Activated CD4-positive, alpha-beta T cell treated with anti-CD3 and anti-CD28 coated beads for 24 hours (primary cell): Measurements from ENCODE around the gene CRNKL1.

ENCODE experiments used
- DNase-seq, 2 donors: peaks; one replicate each; pipeline ENCODE4 v3.0.0-alpha.2; 2020; ENCODE audit warnings: low read depth in 2 of 2

CRNKL1 gene

GRCh38 chr20:20052074-20052970 is at the start of gene CRNKL1, which contains the start of gene CFAP61:
Gene CRNKL1, minus strand, starts transcription at chr20:20052466. Its CDS starts 124 bp downstream, at chr20:20052342.
Gene CFAP61, plus strand, starts transcription at chr20:20052532. Its CDS starts 4,122 bp downstream, at chr20:20056654.
- DNase-seq = peak; percentile 93 to 94

GRCh38 chr20:20100881-20101280 is 48.6 kb upstream of the CRNKL1 start:
- DNase-seq = no peak

GRCh38 chr20:20096421-20096820 is 44.2 kb upstream of the CRNKL1 start:
- DNase-seq = no peak

DNA sequence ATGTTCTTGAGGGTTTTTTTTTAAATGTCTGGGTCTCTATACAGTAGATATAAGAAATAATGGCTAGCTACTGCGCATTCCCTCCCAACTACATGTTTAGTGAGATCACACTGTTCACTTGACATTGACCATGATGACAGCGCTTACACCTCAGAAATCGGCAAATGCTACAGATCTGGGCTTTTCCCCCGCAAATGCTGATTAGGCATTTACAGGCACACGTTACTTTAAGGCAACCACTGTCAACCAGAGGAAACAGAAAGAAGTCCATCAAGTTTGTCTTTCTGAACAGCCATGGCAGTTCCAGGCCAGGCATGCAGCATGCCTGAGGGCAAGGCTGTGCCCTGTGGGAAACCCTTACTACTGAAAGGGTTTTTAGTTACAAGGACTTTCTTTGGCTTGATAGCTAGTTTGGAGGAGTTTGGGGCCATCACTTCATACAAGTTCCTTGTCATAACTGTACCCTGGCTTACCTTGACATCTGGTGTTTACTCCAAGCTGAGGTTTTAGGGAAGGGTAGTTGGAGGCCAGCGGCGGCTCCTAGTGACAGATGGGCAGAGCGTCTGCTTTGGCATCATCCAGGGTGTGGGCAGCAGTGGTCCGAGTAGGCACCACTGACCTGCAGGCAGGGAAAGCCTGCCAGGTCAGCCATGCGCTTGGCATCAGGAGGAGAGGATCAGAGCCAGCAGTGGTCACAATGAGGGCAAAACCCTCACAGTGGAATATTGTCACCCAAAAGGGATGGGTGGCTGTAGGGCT is 43.0 kb upstream of the CRNKL1 start:
- no peak for DNase-seq

- no peak for DNase-seq
Observed at GRCh38 chr20:20094410-20094809, 42.1 kb upstream of the CRNKL1 start.

- DNase-seq = no peak
Observed at GRCh38 chr20:20092827-20093226, 40.6 kb upstream of the CRNKL1 start.

DNA sequence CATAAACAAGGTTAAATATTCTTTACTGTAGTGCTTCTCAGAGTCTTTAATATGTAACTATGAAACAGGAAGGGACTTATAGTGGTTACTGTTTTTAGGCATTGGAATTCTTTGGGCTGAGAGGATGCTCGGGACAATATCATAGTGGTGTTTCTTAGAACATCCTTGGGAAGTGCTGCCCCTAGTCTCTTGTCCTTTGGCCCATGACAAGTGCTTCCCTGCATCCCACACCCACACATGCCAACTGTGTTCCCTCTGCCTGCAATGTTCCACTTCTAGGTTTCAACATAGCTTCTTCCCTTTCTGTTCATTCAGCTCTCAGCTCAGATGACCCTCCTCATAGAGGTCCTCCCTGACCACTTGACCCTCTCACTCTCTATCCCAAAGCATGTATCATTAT is 37.7 kb upstream of the CRNKL1 start:
- no peak for DNase-seq

- no peak for DNase-seq
Observed at GRCh38 chr20:20089018-20089417, 36.8 kb upstream of the CRNKL1 start.

GRCh38 chr20:20085812-20086211 is 33.5 kb upstream of the CRNKL1 start:
- no peak for DNase-seq

DNA sequence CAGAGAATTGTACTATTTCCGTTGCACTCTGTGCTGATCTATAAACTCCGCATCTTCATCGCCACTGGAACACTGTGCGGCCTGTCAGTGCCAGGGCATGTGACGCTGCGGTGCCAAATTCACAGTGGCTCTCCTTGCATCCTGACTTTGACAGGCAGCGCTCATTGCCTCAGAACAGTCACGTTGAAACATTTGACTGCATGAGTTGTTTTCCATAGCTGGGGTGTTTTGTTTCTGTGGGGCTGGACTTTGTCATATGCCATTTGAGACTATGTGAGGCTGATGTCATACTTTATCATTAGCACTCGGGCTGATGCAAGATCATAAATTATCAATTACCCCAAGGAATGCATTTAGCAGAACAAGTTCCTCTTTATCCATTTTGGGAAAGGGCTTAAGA is 32.8 kb upstream of the CRNKL1 start:
- DNase-seq = no peak

DNA sequence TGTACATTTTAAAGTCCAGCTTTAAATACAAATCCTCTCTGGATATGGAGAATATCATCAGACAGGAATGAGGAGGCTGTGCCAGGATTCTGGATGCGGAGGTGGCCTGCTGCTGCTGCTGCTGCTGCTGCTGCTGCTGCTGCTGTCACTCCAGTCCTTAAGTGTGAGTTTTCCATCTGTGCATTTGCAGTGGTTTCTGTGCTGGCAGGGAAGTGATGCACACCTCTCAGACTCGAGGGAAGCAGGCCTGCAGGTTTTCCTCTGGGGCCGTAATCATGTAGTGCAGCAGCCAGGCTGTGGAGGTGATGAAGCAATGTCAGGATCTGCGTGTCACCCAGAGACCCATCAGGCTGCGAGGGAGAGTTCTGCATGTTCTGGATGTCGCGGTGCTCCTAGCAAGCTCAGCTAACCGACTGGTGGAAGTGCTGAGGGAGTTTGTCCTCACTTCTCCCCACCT is 32.1 kb upstream of the CRNKL1 start:
- no peak for DNase-seq

DNA sequence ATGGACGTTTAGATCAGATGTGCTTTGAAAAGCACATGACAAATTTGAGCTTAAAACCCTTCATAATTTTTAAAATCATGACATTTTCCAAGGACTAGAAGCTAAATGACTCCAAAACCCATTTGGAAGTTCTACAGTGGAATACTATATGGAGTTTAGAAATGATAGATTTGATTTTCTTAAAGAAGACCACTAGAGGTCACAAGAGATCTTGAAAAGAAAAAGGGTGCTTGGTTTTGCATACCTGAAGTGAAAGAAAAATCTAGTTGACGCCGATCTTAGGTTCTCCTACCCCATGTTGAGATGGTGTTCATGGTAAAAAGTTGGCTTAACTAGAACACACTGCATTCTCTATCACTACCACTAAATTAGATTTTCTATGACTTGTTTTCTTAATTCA is 31.5 kb upstream of the CRNKL1 start:
- no peak for DNase-seq

- DNase-seq = no peak
Observed at GRCh38 chr20:20079102-20079784, 27.0 kb upstream of the CRNKL1 start.

- DNase-seq = no peak
Observed at GRCh38 chr20:20078041-20078440, 25.8 kb upstream of the CRNKL1 start.

GRCh38 chr20:20076297-20077065 is 24.2 kb upstream of the CRNKL1 start:
- DNase-seq = no peak

GRCh38 chr20:20075032-20075431 is 22.8 kb upstream of the CRNKL1 start:
- no peak for DNase-seq

GRCh38 chr20:20073801-20074371 is 21.6 kb upstream of the CRNKL1 start:
- DNase-seq = no peak

- DNase-seq = no peak
Observed at GRCh38 chr20:20070871-20071726, 18.8 kb upstream of the CRNKL1 start.

- no peak for DNase-seq
Observed at GRCh38 chr20:20065361-20065760, 13.1 kb upstream of the CRNKL1 start.
